ENCODE measurements around the gene CDK4. TPM values are rescaled to one million over a fixed set of nuclear protein-coding genes. Genes with fewer than 3 reads are reported as not detected.

CDK4 gene
- total and polyA plus RNA-seq, 7 donors = 38.0 to 105 (median 56.6) TPM

DNA sequence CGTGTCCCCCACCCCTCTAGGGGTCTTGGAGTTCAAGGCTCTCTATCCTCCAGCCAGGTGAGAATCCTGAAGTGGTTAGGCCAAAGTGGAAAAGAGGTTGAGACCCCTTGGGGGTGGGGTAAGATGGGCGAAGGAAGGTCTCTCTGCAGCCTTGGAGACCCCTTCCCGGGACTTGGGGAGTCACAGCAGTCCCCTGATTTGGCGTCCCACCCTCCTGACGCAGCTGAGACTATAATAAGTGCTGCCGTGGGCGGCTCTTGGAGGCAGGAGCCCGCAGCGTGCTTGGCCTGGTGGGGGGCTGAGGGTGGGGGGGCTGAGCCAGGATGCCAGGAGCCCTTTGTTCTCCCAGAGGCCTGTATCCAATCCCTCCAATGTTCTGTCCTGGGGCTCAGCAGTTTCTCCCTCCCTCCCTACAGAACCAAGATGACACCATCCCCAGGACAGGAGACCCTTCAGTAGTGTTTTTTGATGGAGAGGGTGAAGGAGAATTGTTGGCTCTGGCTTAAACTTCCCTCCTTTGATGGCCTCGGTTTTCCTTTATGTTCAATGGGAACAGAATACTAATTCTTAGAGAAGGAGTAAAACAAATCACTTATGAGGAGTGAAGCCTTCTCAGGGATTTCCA, 12.1 kb downstream of the CDK4 start:
- H3K36me3 ChIP-seq (ENCODE audit: insufficient read depth in 1 of 2, low read depth in 1 of 2) = no peaks in the 10 kb centered on the region
- no peak for ATAC-seq
- H3K9me3 ChIP-seq = no peaks in the 10 kb centered on the region
- peaks cover 0 to 57% (median 23%) of the 10 kb centered on the region in 3 donors for H3K27me3 ChIP-seq (ENCODE audit: insufficient read depth in 3 of 3, low read length in 2 of 3)
- no peak overlapping the region for H3K4me3 ChIP-seq
- no peak for DNase-seq
- intact Hi-C loops (cut with DNase I) = no loop called here
- H3K4me1 ChIP-seq = peaks cover 29% of the 10 kb centered on the region
- TF ChIP-seq, protein P1, sequence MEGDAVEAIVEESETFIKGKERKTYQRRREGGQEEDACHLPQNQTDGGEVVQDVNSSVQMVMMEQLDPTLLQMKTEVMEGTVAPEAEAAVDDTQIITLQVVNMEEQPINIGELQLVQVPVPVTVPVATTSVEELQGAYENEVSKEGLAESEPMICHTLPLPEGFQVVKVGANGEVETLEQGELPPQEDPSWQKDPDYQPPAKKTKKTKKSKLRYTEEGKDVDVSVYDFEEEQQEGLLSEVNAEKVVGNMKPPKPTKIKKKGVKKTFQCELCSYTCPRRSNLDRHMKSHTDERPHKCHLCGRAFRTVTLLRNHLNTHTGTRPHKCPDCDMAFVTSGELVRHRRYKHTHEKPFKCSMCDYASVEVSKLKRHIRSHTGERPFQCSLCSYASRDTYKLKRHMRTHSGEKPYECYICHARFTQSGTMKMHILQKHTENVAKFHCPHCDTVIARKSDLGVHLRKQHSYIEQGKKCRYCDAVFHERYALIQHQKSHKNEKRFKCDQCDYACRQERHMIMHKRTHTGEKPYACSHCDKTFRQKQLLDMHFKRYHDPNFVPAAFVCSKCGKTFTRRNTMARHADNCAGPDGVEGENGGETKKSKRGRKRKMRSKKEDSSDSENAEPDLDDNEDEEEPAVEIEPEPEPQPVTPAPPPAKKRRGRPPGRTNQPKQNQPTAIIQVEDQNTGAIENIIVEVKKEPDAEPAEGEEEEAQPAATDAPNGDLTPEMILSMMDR (IDR thresholded peaks at IDR 0.05) = no peak
- peak overlapping the region; percentile 36 for H3K27ac ChIP-seq
- 52 to 55% (median 53%) methylated on average over 9 to 10 of the region's 10 CpGs for WGBS, 3 donors

- WGBS, 3 donors = 11 to 16% (median 11%) methylated on average over 7 of the region's 7 CpGs
- no peak overlapping the region for H3K27ac ChIP-seq
- no peak overlapping the region for H3K4me3 ChIP-seq
- H3K9me3 ChIP-seq = no peaks in the 10 kb centered on the region
- DNase-seq (no peak), ATAC-seq (no peak)
- peaks cover 0 to 59% (median 23%) of the 10 kb centered on the region in 3 donors for H3K27me3 ChIP-seq (ENCODE audit: insufficient read depth in 3 of 3, low read length in 2 of 3)
- H3K4me1 ChIP-seq = peaks cover 29% of the 10 kb centered on the region
- H3K36me3 ChIP-seq (ENCODE audit: insufficient read depth in 1 of 2, low read depth in 1 of 2) = no peaks in the 10 kb centered on the region
- TF ChIP-seq, protein P1 (IDR thresholded peaks at IDR 0.05) = no peak
- intact Hi-C loops (cut with DNase I) = no loop called here
These were observed 12.7 kb downstream of the CDK4 start for GRCh38 chr12:57739387-57739786.

- Histone ChIP-seq H3K4me1 (peaks cover 25% of the 10 kb centered on the region), H3K4me3 (peak within 1 kb of the TSS; percentile 65), H3K27me3 (ENCODE audit: insufficient read depth in 3 of 3, low read length in 2 of 3) (peaks cover 0 to 66% (median 23%) of the 10 kb centered on the region in 3 donors), H3K9me3 (no peaks in the 10 kb centered on the region), H3K36me3 (ENCODE audit: insufficient read depth in 1 of 2, low read depth in 1 of 2) (no peaks in the 10 kb centered on the region), H3K27ac (no peak within 1 kb of the TSS)
- intact Hi-C loops (cut with DNase I) = no loop called here
- ATAC-seq (no peak), DNase-seq (no peak)
- TF ChIP-seq, protein P1 (IDR thresholded peaks at IDR 0.05) = no peak
- WGBS, 3 donors = 4 to 10% (median 9%) methylated on average over 13 to 36 of the region's 36 CpGs
These were observed 13.4 kb downstream of the CDK4 start, which contains the start of gene AGAP2 for GRCh38 chr12:57738661-57739237. Gene AGAP2, minus strand, starts transcription at chr12:57738742. Its CDS starts 496 bp downstream, at chr12:57738246.

GRCh38 chr12:57737467-57738460, 14.3 kb downstream of the CDK4 start:
- DNase-seq (no peak), ATAC-seq (peak; percentile 16 to 26 (median 20))
- H3K36me3 ChIP-seq (ENCODE audit: insufficient read depth in 1 of 2, low read depth in 1 of 2) = no peaks in the 10 kb centered on the region
- peak overlapping the region; percentile 65 for H3K4me3 ChIP-seq
- intact Hi-C loops (cut with DNase I) = no loop called here
- H3K4me1 ChIP-seq = peaks cover 25% of the 10 kb centered on the region
- TF ChIP-seq, protein P1 (IDR thresholded peaks at IDR 0.05) = peak; percentile 24
- no peak overlapping the region for H3K27ac ChIP-seq
- 3 to 8% (median 7%) methylated on average over 48 to 110 of the region's 110 CpGs for WGBS, 3 donors
- peaks cover 0 to 66% (median 25%) of the 10 kb centered on the region in 3 donors for H3K27me3 ChIP-seq (ENCODE audit: insufficient read depth in 3 of 3, low read length in 2 of 3)
- H3K9me3 ChIP-seq = no peaks in the 10 kb centered on the region
